ENCODE measurements around the gene RPGRIP1.

GRCh38 chr14:21261824-21262223, 18.1 kb upstream of the RPGRIP1 start:
- TF ChIP-seq POLR2AphosphoS5 (IDR thresholded peaks at IDR 0.05; ENCODE audit: borderline replicate concordance, low read depth, low read length), result no peak
- no peak for TF ChIP-seq EZH2 (IDR thresholded peaks at IDR 0.05)
- no peak for TF ChIP-seq FOXP2 (optimal IDR thresholded peaks at IDR 0.05; ENCODE audit: control extremely low read depth, extremely low read length, insufficient read depth)

Measured in SK-N-MC (cell line).